Stimulated activated naive CD8-positive, alpha-beta T cell treated with anti-CD3 and anti-CD28 coated beads, Interleukin-15, Interleukin-2, amounts not matched to agents 100 ng/mL and 50 ng/mL, for 24 hours (primary cell): ENCODE measurements around the gene CATSPERZ.
A peak's percentile ranks its signal among the peaks of the same experiment; 100 is the strongest.

Source experiments
- H3K27ac Mint-ChIP-seq: one replicate; pipeline ENCODE4 v1.8.0; 2021; ENCODE audit warnings: mild to moderate bottlenecking, mixed read lengths
- H3K27me3 Mint-ChIP-seq: one replicate; pipeline ENCODE4 v1.8.0; 2021; ENCODE audit warnings: mixed read lengths
- H3K36me3 Mint-ChIP-seq: one replicate; pipeline ENCODE4 v1.8.0; 2021; ENCODE audit warnings: low read depth, mixed read lengths
- H3K4me1 Mint-ChIP-seq: one replicate; pipeline ENCODE4 v1.8.0; 2021; ENCODE audit warnings: low read depth, mixed read lengths
- H3K4me3 Mint-ChIP-seq: one replicate; pipeline ENCODE4 v1.8.0; 2021; ENCODE audit warnings: mild to moderate bottlenecking, mixed read lengths
- H3K9me3 Mint-ChIP-seq: one replicate; pipeline ENCODE4 v1.8.0; 2021; ENCODE audit warnings: mixed read lengths

The CATSPERZ gene

GRCh38 chr11:64331569-64332371 is 31.6 kb downstream of the CATSPERZ start:
- Mint-ChIP-seq H3K4me1 (peaks cover 30% of the 10 kb centered on the region), H3K9me3 (no peaks in the 10 kb centered on the region), H3K27ac (peak overlapping the region; percentile 85), H3K27me3 (no peaks in the 10 kb centered on the region), H3K4me3 (peak overlapping the region; percentile 32), H3K36me3 (no peaks in the 10 kb centered on the region)

GRCh38 chr11:64333556-64333955 is 33.4 kb downstream of the CATSPERZ start:
- Mint-ChIP-seq H3K27ac (no peak overlapping the region), H3K4me1 (peaks cover 37% of the 10 kb centered on the region), H3K4me3 (no peak overlapping the region), H3K9me3 (no peaks in the 10 kb centered on the region), H3K27me3 (no peaks in the 10 kb centered on the region), H3K36me3 (peaks cover 12% of the 10 kb centered on the region)

GRCh38 chr11:64334764-64335735 is 34.9 kb downstream of the CATSPERZ start:
- H3K36me3 Mint-ChIP-seq = peaks cover 12% of the 10 kb centered on the region
- H3K4me3 Mint-ChIP-seq = peak overlapping the region; percentile 7
- H3K27ac Mint-ChIP-seq = peak overlapping the region; percentile 84
- no peaks in the 10 kb centered on the region for H3K27me3 Mint-ChIP-seq
- H3K9me3 Mint-ChIP-seq = no peaks in the 10 kb centered on the region
- peaks cover 49% of the 10 kb centered on the region for H3K4me1 Mint-ChIP-seq

- Mint-ChIP-seq H3K27me3 (no peaks in the 10 kb centered on the region), H3K4me3 (no peak overlapping the region), H3K4me1 (peaks cover 55% of the 10 kb centered on the region), H3K9me3 (no peaks in the 10 kb centered on the region), H3K27ac (peak overlapping the region; percentile 40), H3K36me3 (peaks cover 16% of the 10 kb centered on the region)
Measured at GRCh38 chr11:64337538-64338249, 37.5 kb downstream of the CATSPERZ start.

- H3K4me1 Mint-ChIP-seq = peaks cover 54% of the 10 kb centered on the region
- H3K4me3 Mint-ChIP-seq = peak overlapping the region; percentile 86
- no peaks in the 10 kb centered on the region for H3K27me3 Mint-ChIP-seq
- H3K27ac Mint-ChIP-seq = peak overlapping the region; percentile 86
- H3K9me3 Mint-ChIP-seq = no peaks in the 10 kb centered on the region
- H3K36me3 Mint-ChIP-seq = peaks cover 16% of the 10 kb centered on the region
Measured at GRCh38 chr11:64338716-64339115, 38.6 kb downstream of the CATSPERZ start.

- Mint-ChIP-seq H3K4me3 (peak overlapping the region; percentile 86), H3K27me3 (no peaks in the 10 kb centered on the region), H3K4me1 (peaks cover 52% of the 10 kb centered on the region), H3K9me3 (no peaks in the 10 kb centered on the region), H3K27ac (peak overlapping the region; percentile 86), H3K36me3 (peaks cover 16% of the 10 kb centered on the region)
Measured at GRCh38 chr11:64339286-64339685, 39.1 kb downstream of the CATSPERZ start.

GRCh38 chr11:64339754-64340408 is 39.7 kb downstream of the CATSPERZ start, which contains the start of gene CCDC88B:
Gene CCDC88B, plus strand, starts transcription at chr11:64340204. Its CDS starts 63 bp downstream, at chr11:64340267.
- Mint-ChIP-seq H3K27me3 (no peaks in the 10 kb centered on the region), H3K9me3 (no peaks in the 10 kb centered on the region), H3K4me1 (peaks cover 47% of the 10 kb centered on the region), H3K36me3 (peaks cover 16% of the 10 kb centered on the region), H3K4me3 (peak within 1 kb of the TSS; percentile 86), H3K27ac (peak within 1 kb of the TSS; percentile 86)

GRCh38 chr11:64340671-64341335 is 40.6 kb downstream of the CATSPERZ start:
- peak overlapping the region; percentile 86 for H3K27ac Mint-ChIP-seq
- peaks cover 20% of the 10 kb centered on the region for H3K36me3 Mint-ChIP-seq
- no peaks in the 10 kb centered on the region for H3K27me3 Mint-ChIP-seq
- H3K4me1 Mint-ChIP-seq = peaks cover 43% of the 10 kb centered on the region
- H3K4me3 Mint-ChIP-seq = peak overlapping the region; percentile 86
- no peaks in the 10 kb centered on the region for H3K9me3 Mint-ChIP-seq

- peak overlapping the region; percentile 86 for H3K4me3 Mint-ChIP-seq
- H3K4me1 Mint-ChIP-seq = peaks cover 43% of the 10 kb centered on the region
- H3K27me3 Mint-ChIP-seq = no peaks in the 10 kb centered on the region
- no peaks in the 10 kb centered on the region for H3K9me3 Mint-ChIP-seq
- no peak overlapping the region for H3K27ac Mint-ChIP-seq
- peaks cover 20% of the 10 kb centered on the region for H3K36me3 Mint-ChIP-seq
Measured at GRCh38 chr11:64341429-64341828, 41.3 kb downstream of the CATSPERZ start.

- H3K27ac Mint-ChIP-seq = no peak overlapping the region
- H3K9me3 Mint-ChIP-seq = no peaks in the 10 kb centered on the region
- peaks cover 43% of the 10 kb centered on the region for H3K4me1 Mint-ChIP-seq
- H3K36me3 Mint-ChIP-seq = peaks cover 23% of the 10 kb centered on the region
- no peaks in the 10 kb centered on the region for H3K27me3 Mint-ChIP-seq
- peak overlapping the region; percentile 86 for H3K4me3 Mint-ChIP-seq
Measured at GRCh38 chr11:64341851-64342791, 42.0 kb downstream of the CATSPERZ start.

GRCh38 chr11:64342869-64343745 is 42.9 kb downstream of the CATSPERZ start:
- H3K27me3 Mint-ChIP-seq = no peaks in the 10 kb centered on the region
- H3K4me3 Mint-ChIP-seq = peak overlapping the region; percentile 26
- peaks cover 16% of the 10 kb centered on the region for H3K36me3 Mint-ChIP-seq
- H3K9me3 Mint-ChIP-seq = no peaks in the 10 kb centered on the region
- no peak overlapping the region for H3K27ac Mint-ChIP-seq
- peaks cover 39% of the 10 kb centered on the region for H3K4me1 Mint-ChIP-seq
